Measurements from ENCODE around the gene TEX38.

The TEX38 gene

GRCh38 chr1:46721686-46722205, 50.1 kb downstream of the TEX38 start:
- H3K4me3 ChIP-seq (ENCODE audit: low read length), result no peak overlapping the region
- no peak for TF ChIP-seq CTCF (conservative IDR thresholded peaks at IDR 0.05; ENCODE audit: low read depth, low read length)
- no peak for DNase-seq (ENCODE audit: low read depth)
